GM19397 (cell line): ENCODE results near the gene TSC22D1.

Experiments used
- ATAC-seq: cut with Tn5 transposase; IDR thresholded peaks from one replicate; pipeline ENCODE4 v1.9.1; 2021; ENCODE audit warnings: mild to moderate bottlenecking, moderate library complexity; ENCODE audit not compliant: unreplicated experiment

The TSC22D1 gene

GRCh38 chr13:44433863-44434765 is 142.0 kb downstream of the TSC22D1 start:
- ATAC-seq: no peak

GRCh38 chr13:44432650-44433049 is 143.5 kb downstream of the TSC22D1 start:
- ATAC-seq: no peak

GRCh38 chr13:44431150-44431549 is 145.0 kb downstream of the TSC22D1 start:
- no peak for ATAC-seq

- ATAC-seq: no peak
Observed at GRCh38 chr13:44429311-44429710, 146.8 kb downstream of the TSC22D1 start.

- ATAC-seq: no peak
Observed at GRCh38 chr13:44426461-44426860, 149.7 kb downstream of the TSC22D1 start.

GRCh38 chr13:44425815-44426078 is 150.4 kb downstream of the TSC22D1 start:
- ATAC-seq: no peak

GRCh38 chr13:44425041-44425814 is 150.9 kb downstream of the TSC22D1 start:
- ATAC-seq: no peak

GRCh38 chr13:44423824-44424223 is 152.3 kb downstream of the TSC22D1 start:
- ATAC-seq: no peak

- ATAC-seq: no peak
Observed at GRCh38 chr13:44422755-44423643, 153.1 kb downstream of the TSC22D1 start.

- no peak for ATAC-seq
Observed at GRCh38 chr13:44421853-44422525, 154.1 kb downstream of the TSC22D1 start.

GRCh38 chr13:44420376-44421220 is 155.5 kb downstream of the TSC22D1 start:
- ATAC-seq: no peak

- ATAC-seq: no peak
Observed at GRCh38 chr13:44417876-44418275, 158.3 kb downstream of the TSC22D1 start.

- no peak for ATAC-seq
Observed at GRCh38 chr13:44417446-44417845, 158.7 kb downstream of the TSC22D1 start.

- no peak for ATAC-seq
Observed at GRCh38 chr13:44416744-44417143, 159.4 kb downstream of the TSC22D1 start.

- ATAC-seq: no peak
Observed at GRCh38 chr13:44416301-44416700, 159.8 kb downstream of the TSC22D1 start.

GRCh38 chr13:44415815-44416214 is 160.3 kb downstream of the TSC22D1 start:
- ATAC-seq: no peak

- ATAC-seq: no peak
Observed at GRCh38 chr13:44414716-44415115, 161.4 kb downstream of the TSC22D1 start.

GRCh38 chr13:44413095-44413494 is 163.0 kb downstream of the TSC22D1 start:
- ATAC-seq: no peak

GRCh38 chr13:44412346-44412935 is 163.7 kb downstream of the TSC22D1 start:
- no peak for ATAC-seq
